ENCODE measurements around the gene TOPAZ1. TPM values are rescaled to one million over a fixed set of nuclear protein-coding genes. Genes with fewer than 3 reads are reported as not detected.

TOPAZ1 gene
- total RNA-seq, 4 donors from 2014 or later = not detected

GRCh38 chr3:44277925-44278324, 36.2 kb downstream of the TOPAZ1 start:
- TF ChIP-seq CTCF (IDR thresholded peaks at IDR 0.05) (no peak), EP300 (IDR thresholded peaks at IDR 0.05) (no peak), POLR2A (IDR thresholded peaks at IDR 0.05) (no peak), POLR2AphosphoS5 (IDR thresholded peaks at IDR 0.05) (no peak)

GRCh38 chr3:44280077-44280476, 38.4 kb downstream of the TOPAZ1 start:
- H3K27me3 ChIP-seq = no peaks in the 10 kb centered on the region
- TF ChIP-seq CTCF (IDR thresholded peaks at IDR 0.05) = no peak
- TF ChIP-seq POLR2A (IDR thresholded peaks at IDR 0.05) = no peak
- TF ChIP-seq POLR2AphosphoS5 (IDR thresholded peaks at IDR 0.05) = no peak
- TF ChIP-seq EP300 (IDR thresholded peaks at IDR 0.05) = no peak
- WGBS, 2 donors (ENCODE audit: low coverage in 1 of 2) = 72% methylated on average over 3 of the region's 3 CpGs; no CpG with 5 or more reads in 1 of the 2 donors
- H3K4me3 ChIP-seq = no peak overlapping the region
- no peak overlapping the region for H3K27ac ChIP-seq
- no peaks in the 10 kb centered on the region for H3K4me1 ChIP-seq
- ATAC-seq = no peak
- peaks cover 0 to 12% (median 0%) of the 10 kb centered on the region in 3 donors for H3K9me3 ChIP-seq
- H3K36me3 ChIP-seq = no peaks in the 10 kb centered on the region

More at GRCh38 chr3:44277925-44278324, 36.2 kb downstream of the TOPAZ1 start:
- Histone ChIP-seq H3K9me3 (peaks cover 0 to 12% (median 0%) of the 10 kb centered on the region in 3 donors), H3K4me1 (no peaks in the 10 kb centered on the region), H3K36me3 (no peaks in the 10 kb centered on the region), H3K27me3 (no peaks in the 10 kb centered on the region), H3K4me3 (no peak overlapping the region), H3K27ac (no peak overlapping the region)
- 33 to 61% methylated on average over 1 of the region's 1 CpG for WGBS, 2 donors (ENCODE audit: low coverage in 1 of 2)
- no peak for ATAC-seq

- no CpG with 5 or more reads among the region's 2 CpGs for WGBS, 2 donors (ENCODE audit: low coverage in 1 of 2)
- Histone ChIP-seq H3K36me3 (no peaks in the 10 kb centered on the region), H3K4me1 (no peaks in the 10 kb centered on the region), H3K9me3 (peaks cover 0 to 7% (median 0%) of the 10 kb centered on the region in 3 donors), H3K27me3 (peaks cover 1% of the 10 kb centered on the region), H3K4me3 (no peak overlapping the region), H3K27ac (no peak overlapping the region)
- ATAC-seq = no peak
- TF ChIP-seq EP300 (IDR thresholded peaks at IDR 0.05) (no peak), POLR2A (IDR thresholded peaks at IDR 0.05) (no peak), CTCF (IDR thresholded peaks at IDR 0.05) (no peak), POLR2AphosphoS5 (IDR thresholded peaks at IDR 0.05) (no peak)
These were observed 38.9 kb downstream of the TOPAZ1 start for GRCh38 chr3:44280631-44281030.

GRCh38 chr3:44284949-44285348, 43.3 kb downstream of the TOPAZ1 start:
- no peak for TF ChIP-seq EP300 (IDR thresholded peaks at IDR 0.05)
- TF ChIP-seq CTCF (IDR thresholded peaks at IDR 0.05) = no peak
- TF ChIP-seq POLR2A (IDR thresholded peaks at IDR 0.05) = no peak
- no peak for TF ChIP-seq POLR2AphosphoS5 (IDR thresholded peaks at IDR 0.05)
- Histone ChIP-seq H3K9me3 (no peaks in the 10 kb centered on the region), H3K36me3 (no peaks in the 10 kb centered on the region), H3K4me3 (no peak overlapping the region), H3K4me1 (no peaks in the 10 kb centered on the region), H3K27me3 (peaks cover 4% of the 10 kb centered on the region), H3K27ac (no peak overlapping the region)
- WGBS, 2 donors (ENCODE audit: low coverage in 1 of 2) = 83 to 86% methylated on average over 2 of the region's 2 CpGs
- no peak for ATAC-seq

- TF ChIP-seq EP300 (IDR thresholded peaks at IDR 0.05) (no peak), CTCF (IDR thresholded peaks at IDR 0.05) (no peak), POLR2AphosphoS5 (IDR thresholded peaks at IDR 0.05) (no peak), POLR2A (IDR thresholded peaks at IDR 0.05) (no peak)
- no peaks in the 10 kb centered on the region for H3K36me3 ChIP-seq
- ATAC-seq = no peak
- H3K27me3 ChIP-seq = peaks cover 4% of the 10 kb centered on the region
- no peak overlapping the region for H3K4me3 ChIP-seq
- 57 to 60% methylated on average over 3 of the region's 3 CpGs for WGBS, 2 donors (ENCODE audit: low coverage in 1 of 2)
- H3K9me3 ChIP-seq = no peaks in the 10 kb centered on the region
- no peaks in the 10 kb centered on the region for H3K4me1 ChIP-seq
- no peak overlapping the region for H3K27ac ChIP-seq
These were observed 48.3 kb downstream of the TOPAZ1 start for GRCh38 chr3:44289882-44290462.
